CD4-positive, alpha-beta T cell treated with Interferon alpha-2 for 1 hour (primary cell): ENCODE data around the gene MYOD1.

Experiments used
- DNase-seq, 2 donors: peaks; one replicate each; pipeline ENCODE4 v3.0.0-alpha.2; 2020 to 2022

MYOD1 gene

DNA sequence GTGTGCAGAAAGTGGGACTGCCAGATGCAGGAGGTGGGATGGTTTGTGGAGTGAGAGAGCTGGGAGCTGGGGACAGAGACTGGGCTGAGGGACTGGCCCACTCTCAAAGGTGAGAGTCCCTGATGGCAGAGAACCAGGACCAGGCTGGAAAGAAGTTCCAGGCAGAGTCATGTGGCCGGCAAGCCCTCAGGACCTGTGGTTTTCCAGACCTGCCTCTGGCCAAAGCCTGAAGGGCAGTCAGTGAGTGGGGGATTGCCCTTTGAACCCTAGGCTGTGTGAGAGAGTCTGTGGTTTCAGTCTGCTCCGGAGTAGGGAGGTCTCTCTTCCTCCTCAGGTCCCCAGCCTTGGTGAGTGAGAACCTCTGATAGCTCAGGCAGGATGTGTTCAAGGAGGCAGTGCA is 32.2 kb downstream of the MYOD1 start:
- DNase-seq, result no peak

DNA sequence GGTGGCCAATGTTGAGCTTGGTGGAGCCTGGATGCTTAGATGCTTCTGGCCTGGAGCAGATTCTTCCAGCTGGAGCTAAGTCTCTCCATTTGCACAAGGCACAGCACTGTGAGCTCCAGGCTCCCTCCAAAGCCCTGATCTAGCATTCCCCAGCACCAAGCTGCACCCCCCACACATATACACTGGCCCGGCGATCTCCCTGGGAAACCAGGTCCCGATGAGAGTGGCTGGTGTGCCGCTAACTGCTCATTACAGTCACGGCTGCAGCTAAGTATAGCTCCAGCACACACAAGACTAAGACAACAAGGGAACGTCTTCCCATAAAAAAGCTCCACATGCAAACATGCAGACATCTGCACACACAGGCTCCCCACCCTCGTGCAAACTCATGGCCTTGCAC is 32.8 kb downstream of the MYOD1 start:
- DNase-seq, result no peak

DNA sequence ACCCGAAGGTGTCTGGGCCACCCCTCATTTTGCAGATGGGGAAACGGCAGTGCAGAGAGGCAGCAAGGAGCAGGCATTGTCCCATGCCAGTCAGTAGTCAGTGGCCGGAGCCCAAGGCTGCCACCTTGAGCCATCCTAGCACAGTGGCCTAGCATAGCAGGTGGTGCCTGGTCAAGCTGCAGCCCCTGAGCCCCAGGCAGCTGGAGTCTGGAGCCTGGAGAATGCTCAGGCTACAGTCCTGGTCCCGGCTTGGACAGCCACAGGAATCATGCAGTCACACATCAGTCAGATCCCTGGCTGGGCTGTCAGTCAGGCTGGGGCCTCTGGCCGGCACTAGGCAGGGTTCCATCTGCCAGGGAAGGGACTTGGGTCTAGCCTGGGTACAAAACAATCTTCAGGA is 33.8 kb downstream of the MYOD1 start:
- no peak for DNase-seq

DNA sequence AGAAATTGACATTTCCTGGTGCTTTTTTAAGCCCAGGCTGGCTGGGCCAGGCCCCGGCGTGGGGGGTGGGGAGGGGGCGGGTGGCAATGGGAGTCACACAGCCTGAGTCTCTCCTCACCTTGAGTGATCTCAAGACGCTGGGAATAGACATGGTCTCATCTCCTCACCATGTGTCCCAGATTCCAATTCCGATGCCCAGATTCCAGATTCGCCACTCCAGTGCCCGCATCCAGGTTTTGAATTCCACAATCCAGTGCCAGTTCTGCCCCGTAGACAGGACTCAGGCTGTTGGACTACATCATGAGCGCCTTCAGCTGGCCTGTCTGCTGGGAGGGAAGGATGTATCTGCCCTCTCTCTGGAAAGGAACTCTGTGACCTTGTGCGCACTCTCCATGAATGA is 34.3 kb downstream of the MYOD1 start:
- DNase-seq, result no peak

DNA sequence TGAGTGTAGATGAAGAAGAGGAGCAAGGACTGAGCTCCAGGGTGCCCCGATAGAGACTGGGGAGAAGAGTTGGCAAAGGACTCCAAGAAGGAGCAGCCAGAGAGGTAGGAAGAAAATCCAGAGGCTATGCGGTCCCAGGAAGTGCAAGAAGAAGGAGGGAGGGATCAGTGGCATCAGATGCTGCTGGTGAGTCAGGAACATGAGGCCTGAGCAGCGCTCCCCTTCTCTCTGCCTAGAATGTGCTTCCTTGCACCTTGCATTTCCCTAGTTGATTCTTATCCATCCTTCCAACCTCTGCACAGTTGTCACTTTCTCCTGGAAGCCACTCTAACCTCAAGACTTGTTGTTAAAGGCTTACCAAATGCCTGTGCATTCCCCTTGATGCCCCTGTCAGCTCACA is 36.5 kb downstream of the MYOD1 start:
- DNase-seq, result no peak

DNA sequence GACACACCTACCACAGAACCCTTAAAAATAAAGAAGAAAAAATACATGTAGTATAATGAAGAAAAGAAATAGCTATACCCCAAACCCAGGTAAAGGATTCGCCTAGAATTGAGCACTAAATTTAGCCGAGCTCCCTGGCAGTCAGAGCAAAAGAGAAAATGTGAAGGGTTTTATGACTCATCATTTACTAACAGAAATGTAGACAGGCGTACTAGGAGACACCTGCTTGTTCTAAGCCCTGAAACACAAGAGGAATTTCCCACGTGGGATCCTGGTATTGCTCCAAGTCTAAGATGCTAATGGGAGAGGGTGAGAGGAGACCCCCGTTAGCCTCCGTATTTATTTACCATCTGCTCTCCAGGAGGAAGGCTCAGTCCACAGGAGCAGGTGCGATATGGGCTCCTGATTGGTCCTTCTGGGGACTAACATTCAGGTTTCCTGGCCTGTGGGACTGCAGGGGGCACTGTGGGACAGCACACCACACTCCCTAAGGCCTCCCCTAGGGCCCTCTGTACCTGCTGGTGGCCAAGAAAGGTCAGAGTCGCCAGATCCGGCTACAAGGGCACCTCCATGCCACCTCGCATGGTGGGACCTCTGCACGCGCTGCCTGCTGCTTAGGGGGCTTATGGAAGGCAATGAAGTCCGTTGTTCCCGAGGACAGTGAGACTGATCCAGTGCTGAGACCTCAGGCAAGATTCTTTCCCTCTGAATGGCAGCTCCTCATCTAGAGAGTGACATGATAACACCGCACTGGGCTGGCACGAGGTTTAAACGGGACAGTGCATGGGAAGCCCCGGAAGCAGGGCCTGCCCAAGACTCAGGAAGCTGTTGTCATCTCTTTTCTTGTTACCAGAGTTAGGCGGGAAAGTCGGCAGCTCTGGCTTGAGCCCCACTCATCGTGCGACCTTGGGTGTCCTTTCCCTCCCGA is 41.0 kb downstream of the MYOD1 start:
- DNase-seq, result no peak

DNA sequence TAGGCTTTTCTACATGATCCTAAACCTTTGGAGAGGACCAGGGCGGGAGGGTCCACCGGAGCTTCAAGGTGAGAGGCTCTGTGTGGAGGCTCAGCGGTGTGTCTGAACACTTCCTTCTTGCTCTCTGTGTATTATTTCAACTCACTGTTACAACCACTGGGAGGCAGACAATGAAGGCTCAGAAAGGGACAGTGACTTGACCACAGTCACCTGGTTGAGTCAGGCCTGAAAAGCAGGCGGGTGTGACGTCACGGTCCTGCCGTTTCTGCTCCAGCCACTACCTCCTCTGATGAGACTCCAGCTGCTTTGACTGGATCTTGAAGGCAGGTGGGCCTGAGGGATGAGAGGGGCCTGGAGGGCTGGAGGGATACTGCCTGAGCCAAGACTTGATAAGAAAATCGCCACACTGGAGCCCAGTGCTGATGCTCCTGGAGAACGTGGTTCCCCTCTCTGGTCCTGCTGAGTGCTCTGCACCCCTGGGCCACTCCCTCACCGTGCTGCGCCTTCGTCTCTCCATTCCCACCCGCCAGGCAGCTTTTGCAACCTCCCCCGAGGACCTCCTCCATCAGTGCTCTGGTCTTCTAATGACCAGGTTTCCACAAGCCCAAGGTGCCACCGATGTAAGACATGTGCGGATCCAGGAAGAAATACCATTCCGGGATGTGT is 43.1 kb downstream of the MYOD1 start:
- no peak for DNase-seq

DNA sequence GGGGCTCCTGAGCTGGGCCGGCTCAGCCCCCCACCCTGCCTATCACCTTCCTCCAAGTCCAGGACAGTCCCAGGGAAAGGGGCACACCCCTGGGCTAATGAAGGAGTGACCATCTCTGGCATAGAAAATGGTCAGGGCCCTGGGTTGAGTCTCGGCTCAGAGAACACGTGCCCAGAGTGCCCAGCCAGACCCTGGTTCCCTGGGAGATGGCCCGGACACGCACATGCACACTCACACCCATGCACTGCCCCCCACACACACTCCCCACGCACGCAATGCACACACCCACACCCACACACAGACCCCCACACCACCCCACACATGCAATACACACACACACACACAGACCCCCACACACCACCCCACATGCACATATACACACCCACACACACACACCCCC is 43.9 kb downstream of the MYOD1 start:
- no peak for DNase-seq

DNA sequence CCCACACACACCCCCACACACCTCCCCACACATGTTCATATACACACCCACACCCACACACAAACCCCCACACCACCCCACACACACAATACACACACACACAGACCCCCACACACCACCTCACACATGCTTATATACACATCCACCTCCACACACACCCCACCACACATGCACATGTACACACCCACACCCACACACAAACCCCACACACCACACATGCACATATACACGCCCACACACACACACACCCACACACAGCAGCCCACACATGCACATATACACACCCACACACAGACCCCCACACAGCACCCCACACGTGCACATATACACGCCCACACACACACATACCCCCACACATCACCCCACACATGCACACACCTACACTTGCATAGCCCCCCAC is 44.3 kb downstream of the MYOD1 start:
- DNase-seq, result no peak

DNA sequence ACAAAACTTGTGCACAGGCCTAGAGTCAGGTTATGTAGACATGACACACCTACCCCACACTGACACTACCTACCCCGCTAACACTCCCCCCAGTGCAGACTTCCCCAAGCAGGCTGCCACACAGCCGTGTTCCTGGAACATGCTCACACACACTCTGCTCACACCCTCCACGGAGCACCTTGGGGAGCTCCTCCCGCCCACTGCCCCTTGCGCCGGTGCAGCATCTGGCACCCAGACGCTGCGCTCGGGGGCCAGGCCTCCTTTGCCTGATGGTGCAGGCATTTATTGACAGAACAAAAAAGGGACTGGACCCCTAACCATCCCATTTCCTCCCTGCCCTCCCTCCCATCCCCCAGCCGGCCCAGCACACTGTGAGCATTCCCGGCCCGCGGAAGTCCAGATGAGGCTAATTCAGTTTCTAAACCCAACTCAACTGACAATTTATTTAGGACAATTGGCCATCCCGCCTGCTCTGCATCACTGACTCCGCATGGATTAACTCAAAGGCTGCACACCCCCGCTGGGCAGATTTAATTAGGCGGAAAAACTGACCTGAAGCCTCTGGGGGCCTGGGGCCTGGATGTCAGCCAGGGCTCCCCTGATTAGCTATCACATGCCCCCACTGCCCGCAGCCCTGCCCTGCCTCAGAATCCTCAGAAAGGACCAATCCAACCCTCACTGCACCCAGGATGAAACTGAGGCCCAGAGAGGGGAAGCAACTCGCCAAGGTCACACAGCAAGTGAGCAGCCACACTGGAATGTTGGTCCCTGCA is 45.3 kb downstream of the MYOD1 start:
- no peak for DNase-seq

DNA sequence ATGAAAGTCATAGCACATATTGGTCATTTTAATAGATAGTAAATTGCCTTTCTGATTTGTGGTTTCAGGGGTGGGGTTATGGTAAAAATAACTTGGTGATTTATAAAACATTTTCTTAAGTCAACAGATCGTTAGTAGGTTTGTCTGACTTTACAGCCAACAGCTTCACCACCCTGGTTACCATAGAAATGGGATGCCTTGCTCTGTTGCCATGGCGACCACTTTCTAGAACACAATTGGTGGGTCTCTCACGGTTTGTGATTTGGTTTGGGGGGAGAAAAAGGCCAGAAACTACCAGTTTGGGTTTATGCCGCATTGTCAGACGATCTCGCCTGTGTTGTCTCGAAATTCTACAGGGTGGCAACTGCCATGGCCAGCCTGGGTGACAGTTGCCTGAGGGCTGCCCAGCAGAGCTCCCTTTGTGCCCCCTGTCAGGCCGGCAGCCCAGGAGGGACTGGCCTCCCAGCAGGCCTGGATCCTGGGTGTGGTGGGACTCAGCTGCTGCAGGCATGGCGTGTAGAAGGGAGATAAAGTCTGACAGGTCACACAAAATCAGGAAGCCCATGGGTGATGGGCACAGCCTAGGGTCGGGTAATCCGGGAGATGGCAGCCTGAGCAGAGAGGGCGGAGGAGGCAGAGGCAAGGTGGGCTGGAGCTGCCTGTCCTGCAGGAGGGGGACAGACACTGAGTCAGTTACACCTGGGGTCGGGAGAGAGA is 46.1 kb downstream of the MYOD1 start:
- DNase-seq, result no peak

DNA sequence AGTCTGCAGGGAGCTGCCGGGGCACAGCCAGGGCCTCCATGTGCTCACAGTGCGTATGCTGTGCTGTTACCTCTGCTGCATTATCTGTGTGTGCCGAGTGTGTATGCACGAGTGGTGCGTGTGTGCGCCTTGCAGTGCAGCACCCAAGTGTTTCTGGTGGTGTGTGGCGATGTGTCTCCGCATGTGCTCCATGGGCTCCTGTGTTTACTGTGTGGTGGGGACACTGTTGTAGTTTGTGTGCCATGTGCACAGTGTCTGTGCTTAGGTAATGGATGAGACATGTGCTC is 46.6 kb downstream of the MYOD1 start:
- no peak for DNase-seq

DNA sequence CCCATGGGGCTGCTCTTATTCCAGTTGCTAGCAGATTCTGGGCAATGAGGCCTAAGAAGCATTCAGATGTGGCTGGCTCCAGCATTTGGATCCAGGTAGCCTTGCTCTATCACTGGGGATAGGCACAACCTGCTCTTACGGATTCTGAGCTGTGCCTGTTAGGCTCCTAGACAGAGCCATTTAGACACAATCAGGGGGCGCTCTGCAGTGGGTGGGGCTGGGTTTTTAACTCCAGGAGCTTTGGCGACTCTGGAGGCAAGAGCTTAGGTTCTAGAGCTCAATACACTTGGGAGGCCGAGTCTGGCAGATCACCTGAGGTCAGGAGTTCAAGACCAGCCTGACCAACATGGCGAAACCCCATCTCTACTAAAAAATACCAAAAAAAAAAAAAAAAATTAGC is 47.2 kb downstream of the MYOD1 start:
- DNase-seq, result no peak

DNA sequence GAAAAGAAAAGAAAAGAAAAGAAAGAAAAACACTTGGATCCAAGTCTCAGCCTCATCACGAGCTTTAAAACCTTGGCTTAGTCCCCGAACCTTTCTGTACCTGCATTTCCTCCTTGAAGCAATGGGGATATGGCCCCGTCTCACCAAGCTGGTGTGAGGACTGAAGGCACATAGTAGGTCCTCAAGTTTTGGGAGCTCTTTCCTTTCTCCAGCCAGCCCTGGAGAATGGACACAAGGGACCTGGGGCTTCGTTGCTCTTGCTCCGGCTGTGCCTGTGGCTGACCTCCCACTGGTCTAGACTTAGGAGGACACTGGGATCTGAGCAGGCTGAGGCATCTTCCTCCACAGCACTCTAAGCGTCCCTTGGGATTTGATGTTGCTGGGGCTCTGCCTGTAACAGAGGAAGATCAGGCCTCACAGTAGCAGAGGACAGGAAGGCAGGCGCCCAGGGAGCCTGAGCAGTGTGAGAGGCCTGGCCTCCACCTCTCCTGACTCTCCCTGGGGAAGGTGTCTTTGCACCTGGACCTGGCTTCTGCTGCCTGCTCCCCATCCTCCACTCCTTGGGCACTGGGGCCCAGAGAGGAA is 48.0 kb downstream of the MYOD1 start:
- no peak for DNase-seq

DNA sequence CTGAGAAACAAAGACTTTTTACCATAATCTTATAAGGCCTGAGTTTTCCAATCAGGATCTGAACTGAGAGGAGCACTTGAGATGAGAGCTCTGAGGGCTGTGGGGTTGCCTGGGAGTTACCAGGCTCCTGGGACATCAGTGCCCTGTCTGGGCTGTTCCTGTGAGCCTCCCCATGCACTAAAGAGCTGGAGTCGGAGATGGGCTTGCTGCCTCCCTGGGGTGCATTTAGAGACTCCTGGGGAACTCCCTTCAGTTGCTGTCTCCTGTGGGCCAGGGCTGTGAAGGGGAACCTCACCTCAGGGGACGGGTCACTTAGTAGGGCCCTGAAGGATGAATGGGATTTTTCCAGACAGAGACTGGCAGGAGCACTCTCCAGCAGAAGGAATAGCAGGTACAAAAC is 48.5 kb downstream of the MYOD1 start:
- DNase-seq, result no peak

DNA sequence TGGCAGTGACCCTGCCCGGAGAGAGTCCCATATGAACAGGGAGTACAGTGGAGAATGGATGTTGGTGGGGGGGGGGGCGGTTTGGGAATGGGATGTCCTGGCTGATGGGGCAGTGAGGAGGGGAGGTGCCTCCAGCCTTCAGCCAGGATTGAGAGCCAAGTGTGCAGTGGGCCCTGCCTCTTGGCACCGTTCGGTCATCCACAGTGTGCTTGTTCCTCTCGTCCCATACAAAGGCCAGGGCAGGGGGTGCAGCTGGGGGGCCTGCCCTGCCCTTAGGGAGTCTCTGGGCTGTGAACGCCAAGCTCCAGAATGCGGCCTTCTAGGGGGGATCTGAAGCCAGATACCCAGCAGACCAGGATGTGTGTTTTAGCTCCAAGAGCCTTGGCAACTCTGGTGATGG is 49.2 kb downstream of the MYOD1 start:
- DNase-seq, result no peak

DNA sequence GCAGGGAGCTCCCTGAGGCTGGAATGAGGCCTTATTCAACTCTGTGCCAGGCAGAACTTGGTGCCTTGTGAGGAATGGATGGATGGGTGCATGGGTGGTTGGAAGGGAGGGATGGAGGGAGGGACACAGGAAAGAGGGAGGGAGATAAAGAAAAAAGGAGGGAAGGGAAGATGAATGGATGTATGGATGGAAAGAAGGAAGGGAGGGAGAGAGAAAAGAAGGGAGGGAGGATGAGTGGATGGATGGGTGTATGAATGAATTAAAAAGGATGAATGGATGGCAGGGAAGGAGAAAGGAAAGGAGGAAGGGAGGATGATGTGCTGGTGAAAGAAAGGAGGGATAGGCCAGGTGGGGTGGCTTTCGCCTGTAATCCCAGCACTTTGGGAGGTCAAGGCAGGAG is 49.8 kb downstream of the MYOD1 start:
- DNase-seq, result no peak

DNA sequence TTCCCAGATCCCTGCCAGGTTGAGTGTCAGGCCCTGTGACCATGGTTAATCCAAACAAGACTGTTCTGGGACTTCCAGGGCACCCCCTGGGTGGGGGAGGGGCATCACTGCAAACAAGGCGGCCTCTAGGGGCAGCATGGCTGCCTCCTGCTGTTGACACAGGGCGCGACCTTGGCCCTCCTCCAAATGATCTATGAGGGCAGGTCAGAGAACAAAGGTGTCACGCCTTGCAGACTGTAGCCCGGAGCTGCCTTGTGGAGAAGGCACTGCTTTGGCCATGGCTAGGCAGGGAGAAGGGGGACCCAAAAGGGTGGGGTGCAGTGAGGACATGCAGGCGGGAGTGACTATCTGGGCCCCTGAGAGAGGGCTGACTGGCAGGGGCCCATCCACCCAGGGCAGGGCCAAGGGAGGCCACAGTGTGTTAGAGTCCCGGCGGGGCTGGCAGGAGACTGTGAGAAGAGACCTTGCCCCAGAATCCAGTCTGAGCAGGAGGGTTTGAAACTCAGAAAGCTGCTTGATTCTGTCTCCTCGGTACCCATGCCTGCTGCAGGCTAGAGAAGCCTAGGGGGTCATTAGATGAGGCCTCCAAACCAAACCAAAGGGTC is 50.8 kb downstream of the MYOD1 start:
- DNase-seq, result no peak

DNA sequence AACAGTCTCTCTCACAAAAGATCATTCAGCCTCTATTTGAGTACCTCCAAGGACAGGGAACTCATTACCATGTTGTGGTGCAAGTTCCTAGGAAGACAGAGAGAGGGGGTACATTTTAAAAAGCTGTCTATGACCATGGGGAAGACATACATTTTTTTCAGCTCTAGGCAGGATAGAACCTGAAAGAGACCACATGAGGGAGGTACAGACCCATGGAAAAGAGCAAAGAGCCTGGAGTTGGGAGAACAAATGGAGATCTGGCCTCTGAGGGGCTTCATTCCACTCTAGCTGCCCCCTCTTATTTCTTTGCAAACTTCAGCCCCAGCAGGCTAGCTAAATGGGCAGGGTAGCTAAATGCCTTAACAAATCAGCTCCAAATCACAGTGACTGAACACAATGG is 51.5 kb downstream of the MYOD1 start:
- DNase-seq, result no peak

DNA sequence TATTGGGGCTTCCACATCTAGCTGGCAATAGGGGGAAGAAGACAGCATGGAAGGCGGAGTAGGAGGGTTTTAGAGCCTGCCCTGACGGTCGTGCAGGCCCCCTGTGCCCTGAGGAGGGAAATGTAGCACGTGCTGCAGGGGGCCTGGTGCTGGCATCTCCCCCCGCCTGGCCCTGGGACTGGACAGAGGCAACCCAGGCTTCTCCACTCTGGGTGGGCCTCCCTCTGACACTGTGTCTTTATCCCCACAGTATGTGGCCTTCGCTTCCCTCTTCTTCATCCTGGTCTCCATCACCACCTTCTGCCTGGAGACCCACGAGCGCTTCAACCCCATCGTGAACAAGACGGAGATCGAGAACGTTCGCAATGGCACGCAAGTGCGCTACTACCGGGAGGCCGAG is 52.0 kb downstream of the MYOD1 start:
- DNase-seq, result no peak
